ENCODE data around the gene MEIS2. TPM values are rescaled to one million over a fixed set of nuclear protein-coding genes. Genes with fewer than 3 reads are reported as not detected.

MEIS2 gene
- total and polyA plus RNA-seq, 2 of the 13 experiments (the other 11 are each of a cell fraction or from before 2014, with no cell fraction given) = 10.7 to 12.4 TPM

GRCh38 chr15:37100109-37100965, at the start of gene MEIS2 (continued):
- TF ChIP-seq, protein P1, sequence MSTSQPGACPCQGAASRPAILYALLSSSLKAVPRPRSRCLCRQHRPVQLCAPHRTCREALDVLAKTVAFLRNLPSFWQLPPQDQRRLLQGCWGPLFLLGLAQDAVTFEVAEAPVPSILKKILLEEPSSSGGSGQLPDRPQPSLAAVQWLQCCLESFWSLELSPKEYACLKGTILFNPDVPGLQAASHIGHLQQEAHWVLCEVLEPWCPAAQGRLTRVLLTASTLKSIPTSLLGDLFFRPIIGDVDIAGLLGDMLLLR (CRISPR knock-in tag; IDR thresholded peaks at IDR 0.05) = peak; percentile 29; the same call in 1 of the 2 replicates
- TF ChIP-seq SMAD9 (CRISPR knock-in tag; IDR thresholded peaks at IDR 0.05) (no peak), TRIM24 (CRISPR knock-in tag; IDR thresholded peaks at IDR 0.05) (no peak), EHMT2 (IDR thresholded peaks at IDR 0.05; ENCODE audit: borderline replicate concordance, low read depth, low read length) (no peak), ATF1 (CRISPR knock-in tag; IDR thresholded peaks at IDR 0.05) (no peak), TOE1 (CRISPR knock-in tag; IDR thresholded peaks at IDR 0.05) (no peak), ZNF569 (CRISPR knock-in tag; IDR thresholded peaks at IDR 0.05; ENCODE audit: borderline replicate concordance) (no peak), KDM3A (CRISPR knock-in tag; IDR thresholded peaks at IDR 0.05; ENCODE audit: low read depth) (no peak), KLF11 (CRISPR knock-in tag; IDR thresholded peaks at IDR 0.05) (no peak), ZFP62 (CRISPR knock-in tag; IDR thresholded peaks at IDR 0.05) (no peak), TGIF2 (CRISPR knock-in tag; IDR thresholded peaks at IDR 0.05) (peak; percentile 34; the same call in 1 of the 2 replicates), MYPOP (CRISPR knock-in tag; IDR thresholded peaks at IDR 0.05) (no peak), RFXANK (CRISPR knock-in tag; IDR thresholded peaks at IDR 0.05) (no peak), ZFP41 (CRISPR knock-in tag; IDR thresholded peaks at IDR 0.05; ENCODE audit: borderline replicate concordance) (no peak), ZNF256 (CRISPR knock-in tag; conservative IDR thresholded peaks at IDR 0.05) (no peak), ZNF260 (CRISPR knock-in tag; IDR thresholded peaks at IDR 0.05; ENCODE audit: borderline replicate concordance, low read depth) (no peak), ZNF629 (CRISPR knock-in tag; conservative IDR thresholded peaks at IDR 0.05) (no peak), ZBTB7A (CRISPR knock-in tag; IDR thresholded peaks at IDR 0.05) (no peak), ZNF709 (CRISPR knock-in tag; IDR thresholded peaks at IDR 0.05) (0 out of 2 replicates have a peak, but pooled peaks have one; percentile 28), NFRKB (IDR thresholded peaks at IDR 0.05) (no peak), PHF20 (CRISPR knock-in tag; IDR thresholded peaks at IDR 0.05) (peak; percentile 53), STAG1 (CRISPR knock-in tag; IDR thresholded peaks at IDR 0.05) (0 out of 2 replicates have a peak, but pooled peaks have one; percentile 5)
- TF ChIP-seq, protein P2, sequence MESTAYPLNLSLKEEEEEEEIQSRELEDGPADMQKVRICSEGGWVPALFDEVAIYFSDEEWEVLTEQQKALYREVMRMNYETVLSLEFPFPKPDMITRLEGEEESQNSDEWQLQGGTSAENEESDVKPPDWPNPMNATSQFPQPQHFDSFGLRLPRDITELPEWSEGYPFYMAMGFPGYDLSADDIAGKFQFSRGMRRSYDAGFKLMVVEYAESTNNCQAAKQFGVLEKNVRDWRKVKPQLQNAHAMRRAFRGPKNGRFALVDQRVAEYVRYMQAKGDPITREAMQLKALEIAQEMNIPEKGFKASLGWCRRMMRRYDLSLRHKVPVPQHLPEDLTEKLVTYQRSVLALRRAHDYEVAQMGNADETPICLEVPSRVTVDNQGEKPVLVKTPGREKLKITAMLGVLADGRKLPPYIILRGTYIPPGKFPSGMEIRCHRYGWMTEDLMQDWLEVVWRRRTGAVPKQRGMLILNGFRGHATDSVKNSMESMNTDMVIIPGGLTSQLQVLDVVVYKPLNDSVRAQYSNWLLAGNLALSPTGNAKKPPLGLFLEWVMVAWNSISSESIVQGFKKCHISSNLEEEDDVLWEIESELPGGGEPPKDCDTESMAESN (CRISPR knock-in tag; conservative IDR thresholded peaks at IDR 0.05) = 0 out of 2 replicates have a peak, but pooled peaks have one; percentile 33
- TF ChIP-seq, protein P3, sequence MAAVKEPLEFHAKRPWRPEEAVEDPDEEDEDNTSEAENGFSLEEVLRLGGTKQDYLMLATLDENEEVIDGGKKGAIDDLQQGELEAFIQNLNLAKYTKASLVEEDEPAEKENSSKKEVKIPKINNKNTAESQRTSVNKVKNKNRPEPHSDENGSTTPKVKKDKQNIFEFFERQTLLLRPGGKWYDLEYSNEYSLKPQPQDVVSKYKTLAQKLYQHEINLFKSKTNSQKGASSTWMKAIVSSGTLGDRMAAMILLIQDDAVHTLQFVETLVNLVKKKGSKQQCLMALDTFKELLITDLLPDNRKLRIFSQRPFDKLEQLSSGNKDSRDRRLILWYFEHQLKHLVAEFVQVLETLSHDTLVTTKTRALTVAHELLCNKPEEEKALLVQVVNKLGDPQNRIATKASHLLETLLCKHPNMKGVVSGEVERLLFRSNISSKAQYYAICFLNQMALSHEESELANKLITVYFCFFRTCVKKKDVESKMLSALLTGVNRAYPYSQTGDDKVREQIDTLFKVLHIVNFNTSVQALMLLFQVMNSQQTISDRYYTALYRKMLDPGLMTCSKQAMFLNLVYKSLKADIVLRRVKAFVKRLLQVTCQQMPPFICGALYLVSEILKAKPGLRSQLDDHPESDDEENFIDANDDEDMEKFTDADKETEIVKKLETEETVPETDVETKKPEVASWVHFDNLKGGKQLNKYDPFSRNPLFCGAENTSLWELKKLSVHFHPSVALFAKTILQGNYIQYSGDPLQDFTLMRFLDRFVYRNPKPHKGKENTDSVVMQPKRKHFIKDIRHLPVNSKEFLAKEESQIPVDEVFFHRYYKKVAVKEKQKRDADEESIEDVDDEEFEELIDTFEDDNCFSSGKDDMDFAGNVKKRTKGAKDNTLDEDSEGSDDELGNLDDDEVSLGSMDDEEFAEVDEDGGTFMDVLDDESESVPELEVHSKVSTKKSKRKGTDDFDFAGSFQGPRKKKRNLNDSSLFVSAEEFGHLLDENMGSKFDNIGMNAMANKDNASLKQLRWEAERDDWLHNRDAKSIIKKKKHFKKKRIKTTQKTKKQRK (IDR thresholded peaks at IDR 0.05; ENCODE audit: low read length) = no peak
- TF ChIP-seq, protein P4, sequence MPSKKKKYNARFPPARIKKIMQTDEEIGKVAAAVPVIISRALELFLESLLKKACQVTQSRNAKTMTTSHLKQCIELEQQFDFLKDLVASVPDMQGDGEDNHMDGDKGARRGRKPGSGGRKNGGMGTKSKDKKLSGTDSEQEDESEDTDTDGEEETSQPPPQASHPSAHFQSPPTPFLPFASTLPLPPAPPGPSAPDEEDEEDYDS (CRISPR knock-in tag; IDR thresholded peaks at IDR 0.05) = peak; percentile 50; the same call in 1 of the 2 replicates

All from HepG2 (cell line).